GM12878 (cell line): ENCODE measurements around the gene XPNPEP2. TPM values are rescaled to one million over a fixed set of nuclear protein-coding genes. Genes with fewer than 3 reads are reported as not detected.

Source experiments
- ATAC-seq: fragments of 200-7000 bp; cut with Tn5 transposase; 3 replicates; pipeline ENCODE4 v1.9.1; 2020; ENCODE audit warnings: mild to moderate bottlenecking, moderate library complexity
- BruUV-seq: library from RNA; stranded (reverse); fragments of 400-500 nt; replicated peaks from 2 replicates; lab custom pipeline; 2021; lab: Mats Ljungman, UMichigan
- CTCF ChIA-PET: fragments of 300-600 bp; sonication (Branson Sonifier 250); formaldehyde crosslinking; extraction: SDS; loops from one replicate; lab custom pipeline; 2021; ENCODE audit warnings: inconsistent platforms; lab: Yijun Ruan, JAX
- POLR2A ChIA-PET: fragments of 350-600 bp; formaldehyde crosslinking; extraction: SDS; loops from one replicate; lab custom pipeline; 2021; ENCODE audit warnings: inconsistent platforms; lab: Charles Lee
- RAD21 ChIA-PET: fragments of 300-600 bp; sonication (Branson Sonifier 250); formaldehyde crosslinking; loops from one replicate; lab custom pipeline; 2023; ENCODE audit warnings: antibody characterized with exemption; ENCODE audit not compliant: unreplicated experiment; lab: Charles Lee
- SMC1A ChIA-PET: fragments of 300-600 bp; sonication (Branson Sonifier 250); formaldehyde crosslinking; loops from one replicate; lab custom pipeline; 2023; ENCODE audit not compliant: unreplicated experiment, uncharacterized antibody; lab: Charles Lee
- DNase-seq: peaks from one replicate; pipeline ENCODE4 v3.0.0-alpha.2; 2011; ENCODE audit warnings: low read depth, low spot score
- FAIRE-seq: peaks from 3 replicates; lab custom pipeline; 2011; peaks lifted over from hg19 to GRCh38; lab: Jason Lieb, UNC
- H2AFZ ChIP-seq: 2 replicates; pipeline ENCODE4 v1.6.0; 2011; ENCODE audit warnings: low read depth, low read length, control low read depth; ENCODE audit not compliant: control insufficient read depth
- H3K27ac ChIP-seq: 2 replicates; pipeline ENCODE4 v1.5.1; 2011; ENCODE audit warnings: control low read depth; ENCODE audit not compliant: control insufficient read depth, insufficient read depth
- H3K27me3 ChIP-seq, 2 experiments: replicated peaks in 1 of 2; 2 replicates each; pipeline versions ENCODE4 v1.6.0 to v1.6.1; 2011; ENCODE audit warnings: low read length in 1 of 2; ENCODE audit not compliant: control insufficient read depth in 2 of 2, insufficient read depth in 2 of 2
- H3K36me3 ChIP-seq, 2 experiments: 2 replicates each; pipeline ENCODE4 v1.5.1; 2011; ENCODE audit warnings: low read length in 1 of 2; ENCODE audit not compliant: control insufficient read depth in 2 of 2, insufficient read depth in 2 of 2
- H3K4me1 ChIP-seq: 2 replicates; pipeline ENCODE4 v1.6.1; 2011; ENCODE audit warnings: mild to moderate bottlenecking, low read length, moderate library complexity, mixed read lengths; ENCODE audit not compliant: control insufficient read depth, insufficient read depth
- H3K4me2 ChIP-seq: 2 replicates; pipeline ENCODE4 v1.6.0; 2011; ENCODE audit warnings: control low read depth; ENCODE audit not compliant: control insufficient read depth, insufficient read depth
- H3K4me3 ChIP-seq: fragments of 200-600 bp; sonication (generic); 2 replicates; pipeline ENCODE4 v1.5.1; 2016
- H3K79me2 ChIP-seq: 2 replicates; pipeline ENCODE4 v1.6.0; 2011; ENCODE audit warnings: low read length; ENCODE audit not compliant: control insufficient read depth, insufficient read depth
- H3K9ac ChIP-seq: 2 replicates; pipeline ENCODE4 v1.8.0; 2011; ENCODE audit warnings: low read length, control low read depth, mixed read lengths; ENCODE audit not compliant: control insufficient read depth, insufficient read depth
- H3K9me3 ChIP-seq: replicated peaks from 3 replicates; pipeline ENCODE4 v1.5.1; 2011; ENCODE audit warnings: mild to moderate bottlenecking, low read length; ENCODE audit not compliant: control insufficient read depth, insufficient read depth
- H4K20me1 ChIP-seq: 2 replicates; pipeline ENCODE4 v1.6.0; 2011; ENCODE audit not compliant: control insufficient read depth, insufficient read depth
- CHD2 ChIP-seq: IDR thresholded peaks from 2 replicates; pipeline ENCODE4 v1.6.1; 2011; ENCODE audit warnings: low read depth, low read length, improper control_type of control experiment, borderline replicate concordance
- EGR1 ChIP-seq, 2 experiments: IDR thresholded peaks; 1 replicate in 1 of 2; 2 replicates in 1 of 2; pipeline ENCODE4 v1.6.1; 2011 to 2012; ENCODE audit warnings: low read depth in 2 of 2, low read length in 2 of 2, borderline replicate concordance in 1 of 2, mild to moderate bottlenecking in 1 of 2, moderate library complexity in 1 of 2
- ETV6 ChIP-seq, 2 experiments: fragments of 450-650 bp in 1 of 2; IDR thresholded peaks in 1 of 2; conservative IDR thresholded peaks in 1 of 2; 2 replicates each; pipeline ENCODE4 v1.6.1; 2014; ENCODE audit warnings: antibody characterized with exemption in 1 of 2, borderline replicate concordance in 1 of 2, low read depth in 1 of 2, mild to moderate bottlenecking in 1 of 2, moderate library complexity in 1 of 2
- HCFC1 ChIP-seq: fragments of 150-350 bp; IDR thresholded peaks from 2 replicates; pipeline ENCODE4 v1.6.1; 2014; ENCODE audit warnings: low read length
- HDAC6 ChIP-seq: fragments of 200-600 bp; sonication (generic); IDR thresholded peaks from one replicate; pipeline ENCODE4 v1.8.0; 2017; ENCODE audit warnings: antibody characterized with exemption; ENCODE audit not compliant: unreplicated experiment
- IKZF2 ChIP-seq, 2 experiments: fragments of 450-650 bp; IDR thresholded peaks; 2 replicates each; pipeline ENCODE4 v1.6.1; 2017; ENCODE audit warnings: mild to moderate bottlenecking in 2 of 2, moderate library complexity in 2 of 2
- NRF1 ChIP-seq: conservative IDR thresholded peaks from 2 replicates; pipeline ENCODE4 v1.6.1; 2011; ENCODE audit warnings: mild to moderate bottlenecking, low read depth, low read length, improper control_type of control experiment
- SPI1 ChIP-seq: IDR thresholded peaks from 2 replicates; pipeline ENCODE4 v1.6.1; 2011; ENCODE audit warnings: low read depth, mild to moderate bottlenecking, low read length, moderate library complexity, borderline replicate concordance; ENCODE audit not compliant: insufficient read depth
- SREBF1 ChIP-seq: IDR thresholded peaks from 2 replicates; pipeline ENCODE4 v1.6.1; 2012; ENCODE audit warnings: mild to moderate bottlenecking, low read length
- STAT3 ChIP-seq: IDR thresholded peaks from 2 replicates; pipeline ENCODE4 v1.6.1; 2011; ENCODE audit warnings: low read depth, low read length, improper control_type of control experiment
- TARDBP ChIP-seq: IDR thresholded peaks from 2 replicates; pipeline ENCODE4 v1.6.1; 2016; ENCODE audit warnings: borderline replicate concordance
- ZSCAN29 ChIP-seq: fragments of 450-650 bp; IDR thresholded peaks from 2 replicates; pipeline ENCODE4 v1.6.1; 2017; ENCODE audit warnings: mild to moderate bottlenecking, moderate library complexity
- WGBS: methylation state at CpG from one replicate; pipeline ENCODE4 v1.1.6; 2016; ENCODE audit warnings: low lambda C conversion rate; ENCODE audit not compliant: insufficient replicate concordance, insufficient coverage; ENCODE audit errors: missing lambda C conversion rate; 5-methylcytosine and 5-hydroxymethylcytosine counted together
- in situ Hi-C: fragments of 300-500 bp; cut with MboI; formaldehyde crosslinking; loops from 9 replicates; pipeline ENCODE4 v1.14.3; 2018; ENCODE audit warnings: mixed read lengths
- intact Hi-C: fragments of 100-400 bp; cut with micrococcal nuclease; formaldehyde crosslinking; loops from one replicate; pipeline ENCODE4 v1.14.2; 2022; ENCODE audit not compliant: unreplicated experiment
- polyA plus RNA-seq, 11 experiments: library from polyadenylated mRNA; depleted of rRNA in 4 of 11; unstranded in 6 of 11; stranded (reverse) in 5 of 11; fragments of >200 nt; fragmentation: Nextera tagmentation in 4 of 11; fragmentation: Illumina TruSeq in 1 of 11; extraction: Ambion mirVana in 4 of 11; extraction: Trizol in 1 of 11; gene quantifications; 1 replicate in 1 of 11; 2 replicates in 10 of 11; pipeline versions ENCODE4 v1.2.1 to v1.2.3, GENCODE V29; 2011 to 2016; ENCODE audit warnings: inconsistent platforms in 2 of 11, missing spikeins in 2 of 11, low read depth in 1 of 11
- total RNA-seq, 4 experiments: library from RNA; depleted of rRNA in 3 of 4; stranded (reverse); fragments of >200 nt in 3 of 4; fragmentation: Illumina TruSeq in 1 of 4; extraction: Trizol in 1 of 4; gene quantifications; 2 replicates each; pipeline versions ENCODE4 v1.2.1 to v1.2.3, GENCODE V29; 2013 to 2021
- TF ChIP-seq, protein P1 (sequence below): fragments of 450-650 bp; IDR thresholded peaks from 2 replicates; pipeline ENCODE4 v1.6.1; 2017; ENCODE audit warnings: borderline replicate concordance

The XPNPEP2 gene
- total and polyA plus RNA-seq, 10 of the 15 experiments (the other 5 are each of a cell fraction or from before 2014, with no cell fraction given): 0.04 to 0.37 (median 0.15) TPM

DNA sequence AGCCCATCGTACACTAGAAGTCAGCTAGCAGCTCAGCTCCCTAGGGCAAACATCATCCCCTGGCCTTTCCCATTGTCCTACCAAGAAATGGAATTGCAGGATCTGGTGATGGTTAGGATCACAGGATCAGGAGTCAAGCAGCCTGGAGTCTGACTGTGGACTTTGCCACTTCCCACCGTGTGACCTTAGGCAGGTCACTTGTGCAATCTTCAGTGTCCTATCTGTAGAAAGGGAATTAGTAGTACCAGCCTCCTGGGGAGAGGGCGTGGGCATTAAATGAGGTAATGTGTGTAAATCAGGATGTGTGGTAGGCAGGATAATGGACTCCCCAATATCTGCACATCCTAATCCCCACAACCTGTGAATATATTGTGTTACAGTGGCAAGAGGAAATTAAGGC is 45.4 kb upstream of the XPNPEP2 start:
- Histone ChIP-seq H3K79me2 (no peaks in the 10 kb centered on the region), H2AFZ (no peak overlapping the region), H3K36me3 (no peaks in the 10 kb centered on the region), H3K27me3 (0 out of 4 replicates have a peak, but pooled peaks cover 0 to 3% of the 10 kb centered on the region in 2 experiments), H3K4me1 (no peaks in the 10 kb centered on the region), H3K4me2 (no peak overlapping the region), H4K20me1 (no peaks in the 10 kb centered on the region), H3K4me3 (no peak overlapping the region), H3K27ac (no peak overlapping the region), H3K9ac (no peak overlapping the region), H3K9me3 (no peaks in the 10 kb centered on the region; the same call in 2 of the 3 replicates)
- in situ Hi-C loops (no loop called here), intact Hi-C loops (no loop called here)
- BruUV-seq: no TSS peak
- FAIRE-seq: no peak
- ChIA-PET RAD21 (no interaction called here), CTCF (no interaction called here), POLR2A (no interaction called here), SMC1A (interaction anchor here (0.7 kb wide), 1 partner anchor 90 kb away, joined by 4 read pairs; no protein-coding TSS in a partner anchor)
- 62% methylated on average over 3 of the region's 3 CpGs for WGBS
- no peak for ATAC-seq
- no peak for DNase-seq
- TF ChIP-seq IKZF2 (IDR thresholded peaks at IDR 0.05): no peak
- TF ChIP-seq TARDBP: no peak
- no peak for TF ChIP-seq ZSCAN29
- TF ChIP-seq EGR1 (IDR thresholded peaks at IDR 0.05; ENCODE audit: borderline replicate concordance in 1 of 2, low read depth in 2 of 2, low read length in 2 of 2): no peak
- no peak for TF ChIP-seq SREBF1
- TF ChIP-seq STAT3: no peak
- TF ChIP-seq, protein P1, sequence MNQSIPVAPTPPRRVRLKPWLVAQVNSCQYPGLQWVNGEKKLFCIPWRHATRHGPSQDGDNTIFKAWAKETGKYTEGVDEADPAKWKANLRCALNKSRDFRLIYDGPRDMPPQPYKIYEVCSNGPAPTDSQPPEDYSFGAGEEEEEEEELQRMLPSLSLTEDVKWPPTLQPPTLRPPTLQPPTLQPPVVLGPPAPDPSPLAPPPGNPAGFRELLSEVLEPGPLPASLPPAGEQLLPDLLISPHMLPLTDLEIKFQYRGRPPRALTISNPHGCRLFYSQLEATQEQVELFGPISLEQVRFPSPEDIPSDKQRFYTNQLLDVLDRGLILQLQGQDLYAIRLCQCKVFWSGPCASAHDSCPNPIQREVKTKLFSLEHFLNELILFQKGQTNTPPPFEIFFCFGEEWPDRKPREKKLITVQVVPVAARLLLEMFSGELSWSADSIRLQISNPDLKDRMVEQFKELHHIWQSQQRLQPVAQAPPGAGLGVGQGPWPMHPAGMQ: no peak
- no peak for TF ChIP-seq ETV6 (conservative IDR thresholded peaks at IDR 0.05 in 1 of 2, IDR thresholded peaks at IDR 0.05 in 1 of 2; ENCODE audit: borderline replicate concordance in 1 of 2, low read depth in 1 of 2)
- TF ChIP-seq CHD2: no peak
- no peak for TF ChIP-seq HCFC1
- TF ChIP-seq SPI1: no peak
- no peak for TF ChIP-seq HDAC6
- TF ChIP-seq NRF1: no peak
